Measurements from ENCODE around the gene CELA3A.

CELA3A gene

DNA sequence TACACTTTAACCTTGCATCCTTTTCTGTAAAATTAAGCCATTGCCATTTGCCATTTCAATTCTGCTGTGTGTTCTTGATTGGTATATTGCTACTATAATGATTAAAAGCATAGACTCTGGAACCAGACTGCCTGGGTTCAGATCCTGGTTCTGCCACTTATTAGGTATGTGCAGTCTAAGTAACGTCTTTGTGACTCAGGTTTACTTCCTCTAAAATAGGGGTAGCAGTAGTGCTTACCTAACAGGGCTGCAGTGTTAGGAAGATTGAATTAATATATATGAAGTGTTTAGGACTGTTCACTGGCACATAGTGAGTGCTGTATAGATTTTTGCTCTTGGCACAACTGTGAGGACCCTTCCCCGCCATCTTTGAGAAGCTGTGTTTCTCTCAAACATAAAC, 55.5 kb downstream of the CELA3A start:
- H3K9ac ChIP-seq (ENCODE audit: low read depth, low read length) = no peak overlapping the region
- H3K27me3 ChIP-seq (ENCODE audit: control insufficient read depth, insufficient read depth, low read length) = no peaks in the 10 kb centered on the region
- H3K36me3 ChIP-seq (ENCODE audit: control insufficient read depth, insufficient read depth, low read length) = no peaks in the 10 kb centered on the region
- no peak overlapping the region for H3K4me3 ChIP-seq (ENCODE audit: low read depth, low read length)
- peaks cover 2% of the 10 kb centered on the region for H3K4me1 ChIP-seq (ENCODE audit: control insufficient read depth, insufficient read depth, low read length)
- H3K9me3 ChIP-seq (ENCODE audit: control insufficient read depth, insufficient read depth, low read length) = no peaks in the 10 kb centered on the region

GRCh38 chr1:22057861-22058260, 56.4 kb downstream of the CELA3A start:
- Histone ChIP-seq H3K27me3 (ENCODE audit: control insufficient read depth, insufficient read depth, low read length) (no peaks in the 10 kb centered on the region), H3K4me3 (ENCODE audit: low read depth, low read length) (no peak overlapping the region), H3K9me3 (ENCODE audit: control insufficient read depth, insufficient read depth, low read length) (no peaks in the 10 kb centered on the region), H3K4me1 (ENCODE audit: control insufficient read depth, insufficient read depth, low read length) (peaks cover 2% of the 10 kb centered on the region), H3K36me3 (ENCODE audit: control insufficient read depth, insufficient read depth, low read length) (no peaks in the 10 kb centered on the region), H3K9ac (ENCODE audit: low read depth, low read length) (no peak overlapping the region)
